GM18498 (cell line): Measurements from ENCODE around the gene ANGPTL4.

Experiments used
- ATAC-seq: cut with Tn5 transposase; IDR thresholded peaks from one replicate; pipeline ENCODE4 v1.9.1; 2021; ENCODE audit warnings: mild to moderate bottlenecking, moderate library complexity; ENCODE audit not compliant: unreplicated experiment

Gene ANGPTL4

DNA sequence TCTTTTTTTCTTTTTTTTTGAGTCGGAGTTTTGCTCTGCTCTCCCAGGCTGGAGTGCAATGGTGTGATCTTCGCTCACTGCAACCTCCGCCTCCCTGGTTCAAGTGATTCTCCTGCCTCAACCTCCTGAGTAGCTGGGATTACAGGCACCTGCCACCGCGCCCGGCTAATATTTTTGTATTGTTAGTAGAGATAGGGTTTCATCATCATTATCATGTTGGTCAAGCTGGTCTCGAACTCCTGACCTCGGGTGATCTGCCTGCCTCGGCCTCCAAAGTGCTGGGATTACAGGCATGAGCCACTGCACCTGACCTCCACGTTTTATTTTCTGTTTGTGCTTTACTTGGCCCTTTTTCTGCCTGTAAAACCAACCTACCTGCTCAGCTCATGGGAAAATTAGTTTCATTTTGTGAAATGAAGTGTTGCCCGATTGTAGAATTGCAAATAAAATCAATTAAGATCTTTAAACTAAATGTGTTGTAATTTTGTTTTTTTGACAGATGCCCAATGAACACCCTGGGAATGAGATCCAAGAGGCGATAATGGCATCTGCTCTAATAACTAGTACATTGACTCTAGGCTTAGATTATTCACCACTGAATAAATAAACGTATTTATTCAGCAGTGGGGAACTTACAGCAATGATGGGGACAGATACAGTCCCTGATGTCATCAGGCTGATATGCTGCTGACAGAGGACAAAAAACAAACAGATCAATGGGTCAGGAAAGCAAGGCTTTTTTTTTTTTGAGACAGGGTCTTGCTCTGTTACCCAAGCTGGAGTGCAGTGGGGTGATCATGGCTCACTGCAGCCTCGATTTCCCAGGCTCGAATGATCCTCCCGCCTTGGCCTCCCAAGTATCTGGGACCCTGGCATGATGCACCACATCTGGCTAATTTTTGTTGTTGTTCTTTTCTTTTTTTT lies 24.0 kb downstream of the ANGPTL4 start:
- ATAC-seq = no peak

DNA sequence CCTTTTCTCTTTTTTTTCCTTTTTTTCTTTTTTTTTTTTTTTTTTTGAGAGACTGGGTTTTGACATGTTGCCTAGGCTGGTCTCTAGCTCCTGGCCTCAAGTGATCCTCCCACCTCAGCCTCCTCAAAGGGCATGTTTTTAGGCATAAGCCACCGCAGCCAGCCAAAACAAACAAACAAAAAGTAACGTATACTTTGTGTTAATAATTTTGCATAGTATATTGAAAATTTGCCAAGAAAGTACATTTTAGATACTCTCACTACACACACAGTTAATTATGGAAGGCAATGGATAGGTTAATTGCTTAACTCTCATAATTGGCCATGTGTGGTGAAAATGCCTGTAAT lies 24.6 kb downstream of the ANGPTL4 start:
- ATAC-seq = no peak

DNA sequence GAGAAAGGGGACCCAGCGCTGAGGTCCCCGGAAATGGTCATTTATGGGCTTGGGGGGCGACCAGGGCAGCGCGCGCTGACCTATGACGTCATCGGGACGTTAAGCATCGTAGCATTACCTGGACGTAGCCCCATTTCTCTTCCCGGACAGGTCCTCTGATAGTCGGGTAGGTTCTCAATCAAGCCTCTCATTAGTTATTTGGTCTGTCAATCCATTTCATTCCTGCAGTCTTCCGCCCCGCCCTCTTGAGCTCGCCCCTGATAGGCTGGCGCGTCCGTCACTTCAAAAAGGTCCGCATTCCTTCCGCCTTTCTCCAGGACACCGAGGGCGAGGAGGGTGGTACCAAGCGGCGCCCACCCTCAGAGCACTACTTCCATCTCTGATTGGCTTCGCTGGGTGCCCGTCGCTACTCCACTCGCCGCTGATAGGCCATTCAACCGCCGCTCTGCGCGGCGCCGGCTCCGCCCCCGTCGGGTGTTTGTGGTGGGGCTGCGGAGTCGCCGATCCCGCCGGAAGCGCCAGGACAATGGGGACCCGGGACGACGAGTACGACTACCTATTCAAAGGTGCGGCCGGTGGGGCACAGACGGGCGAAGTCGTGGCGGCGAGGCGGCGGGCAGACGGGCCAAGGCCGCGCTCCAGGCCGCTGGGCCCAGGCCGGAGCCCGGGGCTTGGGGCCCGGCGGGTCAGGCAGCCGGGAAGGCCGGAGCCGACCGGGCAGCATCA lies 26.1 kb downstream of the ANGPTL4 start, which contains the start of gene RAB11B:
Gene RAB11B, plus strand, starts transcription at position 470 of the 726 bp plus-strand sequence. Its CDS starts 57 bp downstream, at position 527.
- ATAC-seq = peak; percentile 90

DNA sequence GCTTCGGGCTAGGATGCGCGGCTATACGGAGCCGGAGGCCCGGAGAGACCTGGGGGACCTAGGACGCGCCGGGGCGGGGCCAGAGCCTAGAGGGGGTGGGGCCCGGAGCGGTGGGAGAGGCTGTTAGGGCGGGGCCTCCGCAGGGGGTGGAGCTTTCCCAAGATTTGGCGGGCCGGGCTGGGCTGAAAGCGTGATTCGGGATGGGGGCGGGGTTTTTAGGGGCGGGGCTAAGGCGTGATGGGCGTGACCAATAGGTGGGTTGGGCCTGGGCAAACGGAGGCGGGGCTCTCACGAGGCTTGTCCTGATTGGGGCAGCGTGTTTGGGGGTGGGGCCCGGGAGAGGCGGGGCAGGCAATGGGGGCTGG lies 26.6 kb downstream of the ANGPTL4 start:
- ATAC-seq = peak; percentile 40

DNA sequence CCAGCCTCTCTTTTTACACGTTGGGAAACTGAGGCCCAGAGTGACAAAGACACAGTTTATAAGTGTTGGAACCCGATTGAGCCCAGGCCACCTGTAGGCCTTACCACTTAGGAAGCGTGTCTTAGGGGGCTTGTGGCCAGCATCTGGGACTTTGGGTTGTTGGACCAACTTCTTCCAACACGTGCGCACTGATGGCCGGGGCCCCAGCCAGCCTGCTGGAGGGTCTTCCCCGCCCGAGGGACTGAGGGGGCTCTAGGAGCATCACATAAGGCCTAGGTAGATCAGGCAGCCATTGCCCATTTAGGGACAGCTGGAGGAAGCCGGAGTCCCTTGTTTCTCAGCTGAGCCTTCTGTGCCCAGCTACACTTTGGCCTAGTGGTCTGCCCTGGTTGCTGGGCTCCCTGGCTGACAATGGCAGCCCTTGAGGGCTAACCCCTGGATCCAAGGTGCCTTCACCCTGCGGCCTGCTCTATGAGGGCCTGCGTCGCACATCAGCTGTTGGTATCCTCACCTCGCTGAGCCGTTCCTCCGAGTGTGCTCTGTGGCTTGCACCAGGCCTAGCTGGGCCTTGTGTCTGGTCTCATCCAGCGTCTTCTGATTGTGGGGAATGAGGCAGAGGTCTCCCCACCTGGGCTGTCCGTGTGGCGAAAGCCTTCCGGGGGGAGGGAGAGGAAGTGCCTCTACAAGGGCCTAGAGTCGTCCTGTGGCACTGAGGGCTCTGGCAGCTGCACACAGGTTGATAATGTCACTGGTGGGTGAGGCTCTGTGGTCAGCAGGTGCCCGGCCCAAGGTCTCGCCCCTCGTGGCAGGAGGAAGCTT lies 27.5 kb downstream of the ANGPTL4 start:
- ATAC-seq = no peak

DNA sequence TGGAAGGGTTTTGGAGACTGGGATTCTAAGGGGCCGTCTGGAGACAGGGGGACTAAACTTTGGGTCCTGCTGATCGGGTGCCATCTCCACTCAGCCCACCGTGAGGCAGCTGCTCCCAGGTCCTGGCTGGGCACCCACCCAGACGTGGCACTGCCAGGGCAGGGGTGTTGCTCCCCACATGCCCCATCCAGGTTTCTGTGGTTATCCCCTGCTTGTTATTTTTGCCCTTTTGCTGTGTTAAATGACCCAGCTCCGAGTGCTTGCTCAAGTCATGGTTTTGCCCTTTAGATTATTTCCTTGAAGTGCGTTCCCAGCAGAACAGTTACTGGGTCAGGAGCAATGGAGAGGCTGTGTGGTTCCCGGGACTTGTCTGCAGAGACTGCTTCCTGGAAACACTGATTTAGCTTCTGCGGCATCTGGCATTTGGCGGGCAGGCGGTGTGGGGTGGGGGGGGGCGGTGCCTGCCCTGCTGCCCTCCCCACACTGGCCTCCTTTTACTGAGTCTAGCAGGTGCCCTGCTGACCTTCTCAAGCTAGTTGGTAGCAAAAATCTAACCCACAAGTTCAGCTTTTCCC lies 28.1 kb downstream of the ANGPTL4 start:
- ATAC-seq = no peak

DNA sequence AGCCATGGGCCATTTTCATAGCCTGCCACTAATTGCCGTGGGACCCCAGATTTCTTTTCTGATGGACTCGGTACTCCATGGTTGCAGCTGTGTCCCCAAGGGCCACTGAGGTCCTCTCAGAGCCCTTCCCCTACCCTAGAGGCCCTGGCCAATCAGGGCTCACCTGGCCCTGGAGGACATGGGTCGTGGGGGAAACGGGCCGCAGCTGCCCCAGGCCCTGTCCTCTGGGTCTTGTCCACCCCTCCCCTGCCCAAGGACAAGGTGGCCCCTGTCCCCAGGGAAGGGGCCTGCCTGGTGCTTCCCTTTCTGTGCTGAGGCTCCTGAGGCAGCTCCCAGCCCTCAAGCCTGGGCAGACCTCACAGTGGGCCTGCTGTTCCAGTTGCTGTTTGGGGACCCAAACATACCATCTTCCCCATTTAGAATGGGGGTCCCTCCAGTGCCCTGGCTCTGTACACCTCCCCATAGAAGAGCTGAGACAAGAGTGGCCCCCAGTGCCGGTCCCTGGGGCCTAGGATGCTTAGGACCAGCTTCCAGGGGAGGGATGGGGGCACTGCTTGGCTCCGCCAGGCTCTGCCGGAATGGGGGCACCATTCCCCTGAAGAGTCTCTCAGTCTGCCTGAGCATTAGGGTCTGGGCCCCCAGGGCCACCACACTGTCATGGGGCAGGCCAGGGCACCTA lies 29.4 kb downstream of the ANGPTL4 start:
- no peak for ATAC-seq

DNA sequence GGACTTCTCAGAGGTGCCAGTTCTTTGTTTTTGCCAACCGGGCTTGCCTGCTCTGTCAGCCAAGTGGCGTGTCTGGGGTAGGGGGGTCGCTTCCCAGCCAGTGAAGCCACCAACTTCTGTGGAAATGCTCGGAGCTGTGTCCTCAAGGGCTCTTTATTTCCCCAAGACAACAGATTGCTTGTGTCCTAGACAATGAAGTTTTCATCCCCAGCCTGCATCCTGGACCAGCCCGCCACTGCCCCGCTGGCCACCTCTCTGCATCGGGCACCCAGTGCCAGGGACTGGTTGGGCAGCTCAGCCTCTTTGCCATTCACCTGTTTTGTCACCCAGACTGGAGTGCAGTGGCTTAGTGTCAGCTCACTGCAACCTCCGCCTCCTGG lies 29.9 kb downstream of the ANGPTL4 start:
- ATAC-seq = no peak

DNA sequence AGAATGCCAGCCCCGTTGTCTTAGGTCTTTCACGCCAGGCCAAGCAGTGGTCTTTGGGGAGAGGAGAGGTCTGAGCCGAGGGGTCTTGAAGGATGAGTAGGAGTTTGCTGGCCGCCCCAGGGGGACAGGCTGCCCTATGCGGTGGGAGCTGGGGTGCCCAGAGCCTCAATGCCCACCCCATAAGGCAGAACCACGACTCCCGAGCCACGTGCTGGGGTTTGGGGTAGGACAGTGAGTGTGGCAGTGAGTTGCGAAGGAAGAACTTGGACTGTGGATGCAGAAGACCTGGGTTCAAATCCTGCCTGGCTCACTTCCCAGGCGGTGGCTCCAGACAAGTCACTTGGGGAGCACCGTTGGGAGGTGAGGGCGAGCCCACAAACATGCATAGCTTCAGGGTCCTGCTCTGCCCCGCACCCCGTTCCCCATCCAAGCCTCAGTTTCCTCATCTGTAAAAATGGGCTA lies 31.7 kb downstream of the ANGPTL4 start:
- ATAC-seq = no peak

DNA sequence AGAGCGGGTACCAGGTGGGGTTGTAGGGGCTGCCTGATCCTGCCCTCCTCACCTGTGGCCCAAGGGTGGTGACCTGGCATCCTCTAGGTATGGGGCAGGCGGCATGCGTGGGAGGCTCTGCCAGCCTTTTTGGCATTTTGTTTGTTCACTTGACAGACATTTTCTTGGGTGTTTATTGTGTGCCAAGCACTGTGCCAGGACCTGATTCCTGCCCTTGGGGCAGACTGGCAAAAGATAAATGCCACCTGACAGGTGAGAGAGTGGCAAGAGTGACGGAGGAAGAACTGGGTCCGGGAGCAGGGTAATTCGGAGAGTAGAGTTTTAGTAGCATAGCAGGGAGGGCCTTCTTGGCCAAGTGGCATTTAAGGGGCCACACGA lies 32.2 kb downstream of the ANGPTL4 start:
- no peak for ATAC-seq

DNA sequence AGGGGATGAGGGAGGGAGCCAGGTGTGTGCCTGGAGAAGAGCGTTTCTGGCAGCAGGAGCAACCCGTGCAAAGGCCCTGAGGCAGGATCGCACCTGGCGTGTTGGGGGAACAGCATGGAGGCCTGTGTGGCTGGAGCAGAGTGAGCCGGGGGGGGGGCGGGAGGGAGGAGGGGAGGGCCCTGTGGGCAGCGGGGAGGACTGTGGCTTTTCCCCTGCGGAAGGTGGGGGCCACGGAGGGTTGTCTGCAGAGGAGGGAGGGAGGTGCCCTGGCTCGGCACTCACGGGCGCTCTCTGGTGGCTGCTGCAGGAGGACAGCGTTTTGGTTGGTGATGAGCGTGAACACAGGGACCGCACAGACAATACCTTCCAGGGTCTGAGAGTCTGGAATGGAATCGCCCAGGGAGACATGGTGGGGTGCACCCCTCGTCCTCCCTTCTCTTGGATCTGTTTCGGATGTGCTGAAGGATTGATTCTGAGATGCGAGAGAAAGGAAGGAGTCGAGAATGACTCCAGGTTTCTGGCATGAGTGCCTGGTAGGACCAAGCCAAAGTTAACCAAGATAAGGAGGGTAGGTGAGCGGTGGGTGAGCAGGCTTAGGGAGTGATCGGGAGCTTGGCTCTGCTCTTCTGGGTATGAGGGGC lies 32.7 kb downstream of the ANGPTL4 start:
- no peak for ATAC-seq

DNA sequence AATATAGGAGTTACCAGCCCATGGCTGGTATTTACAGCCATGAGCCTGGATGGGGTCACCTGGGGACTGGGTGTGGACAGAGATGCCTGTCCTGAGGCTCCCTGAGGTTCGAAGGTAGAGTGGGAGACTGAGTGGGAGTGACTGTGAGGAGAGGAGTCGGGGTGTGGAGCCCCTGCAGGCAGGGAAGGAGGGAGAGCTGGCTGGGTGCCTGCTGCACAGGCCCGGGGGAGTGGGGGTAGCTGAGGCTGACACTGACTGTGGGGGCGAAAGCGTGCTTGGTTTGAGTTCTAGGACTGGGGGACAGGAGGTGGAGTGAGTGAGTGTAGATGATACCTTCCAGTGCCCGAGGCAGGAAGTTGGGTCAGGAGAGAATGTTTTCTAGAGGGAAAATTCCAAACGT lies 33.3 kb downstream of the ANGPTL4 start:
- no peak for ATAC-seq

DNA sequence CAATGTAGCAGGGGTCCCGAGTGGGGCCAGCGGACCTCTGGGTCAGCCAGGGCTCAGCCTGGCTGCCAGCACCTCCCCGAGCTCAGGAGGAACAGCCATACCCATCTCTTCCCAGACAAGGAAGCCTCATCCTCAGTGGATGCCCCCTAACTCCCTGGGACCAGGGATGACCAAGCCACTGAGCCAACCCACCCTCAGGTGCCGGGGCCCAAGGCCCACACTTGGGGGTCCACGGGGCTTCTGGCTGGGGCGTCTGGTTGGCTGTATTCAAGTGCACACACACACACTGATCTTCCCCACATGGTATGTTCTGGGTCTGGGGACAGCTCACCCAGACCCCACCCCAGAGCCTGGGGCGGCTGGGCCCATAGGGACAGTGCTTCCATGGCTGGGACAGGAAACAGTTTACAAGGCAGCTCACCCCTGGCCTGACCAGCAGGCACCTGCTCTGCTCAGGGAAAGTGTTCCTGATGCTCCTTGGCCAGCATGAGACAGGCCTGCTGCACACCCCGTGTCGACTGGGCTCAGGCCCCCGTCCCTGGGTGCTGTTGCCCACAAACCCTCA lies 33.9 kb downstream of the ANGPTL4 start:
- ATAC-seq = no peak

DNA sequence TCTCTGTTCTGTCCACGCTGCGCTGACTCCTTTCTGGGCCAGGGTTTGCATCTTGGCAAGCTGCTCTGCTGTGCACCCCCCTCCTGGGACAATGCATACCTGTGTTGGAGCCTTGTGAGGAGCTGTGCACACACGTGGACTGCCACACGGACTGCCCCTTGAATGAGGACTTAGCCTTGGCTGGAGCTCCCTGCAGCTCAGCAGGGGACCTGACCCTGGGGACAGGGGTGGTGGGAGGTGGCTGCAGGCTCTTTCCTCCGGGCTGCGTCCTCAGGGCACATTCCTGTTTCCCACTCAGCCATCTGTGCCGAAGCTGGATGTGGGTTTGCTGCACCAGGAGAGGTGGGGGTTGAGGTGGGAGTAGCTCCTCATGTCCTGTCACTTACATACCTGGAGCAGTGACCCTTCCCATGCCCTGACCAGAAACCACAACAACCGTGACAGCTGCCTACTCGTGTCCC lies 34.4 kb downstream of the ANGPTL4 start:
- no peak for ATAC-seq

DNA sequence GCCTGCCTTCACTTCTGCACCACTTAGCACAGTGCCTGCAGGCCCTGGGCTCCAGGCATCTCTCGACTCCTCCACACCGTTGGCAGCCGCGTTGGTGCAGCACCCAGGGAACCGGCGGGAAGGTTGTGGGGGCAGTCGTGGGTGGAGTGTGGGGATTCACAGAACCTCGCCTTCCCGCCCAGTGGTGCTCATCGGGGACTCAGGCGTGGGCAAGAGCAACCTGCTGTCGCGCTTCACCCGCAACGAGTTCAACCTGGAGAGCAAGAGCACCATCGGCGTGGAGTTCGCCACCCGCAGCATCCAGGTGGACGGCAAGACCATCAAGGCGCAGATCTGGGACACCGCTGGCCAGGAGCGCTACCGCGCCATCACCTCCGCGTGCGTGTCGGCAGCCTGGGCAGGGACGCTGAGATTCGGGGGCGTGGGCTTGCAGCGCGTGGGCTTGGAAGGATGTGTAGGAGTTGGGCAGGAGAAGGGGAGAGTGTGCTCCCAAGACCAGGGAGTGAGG lies 35.8 kb downstream of the ANGPTL4 start:
- ATAC-seq = no peak

DNA sequence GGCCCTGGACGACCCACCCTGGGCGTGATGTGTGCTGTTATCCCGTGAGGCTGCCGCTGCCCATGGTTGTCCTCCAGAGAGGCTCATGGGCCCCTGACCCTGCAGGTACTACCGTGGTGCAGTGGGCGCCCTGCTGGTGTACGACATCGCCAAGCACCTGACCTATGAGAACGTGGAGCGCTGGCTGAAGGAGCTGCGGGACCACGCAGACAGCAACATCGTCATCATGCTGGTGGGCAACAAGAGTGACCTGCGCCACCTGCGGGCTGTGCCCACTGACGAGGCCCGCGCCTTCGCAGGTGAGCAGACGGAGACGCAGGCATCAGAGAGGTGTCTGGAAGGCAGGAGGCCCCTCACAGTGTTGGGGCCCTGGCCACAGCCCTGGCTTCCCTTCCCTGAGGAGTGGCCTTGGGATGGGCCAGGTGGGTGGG lies 38.0 kb downstream of the ANGPTL4 start:
- no peak for ATAC-seq

DNA sequence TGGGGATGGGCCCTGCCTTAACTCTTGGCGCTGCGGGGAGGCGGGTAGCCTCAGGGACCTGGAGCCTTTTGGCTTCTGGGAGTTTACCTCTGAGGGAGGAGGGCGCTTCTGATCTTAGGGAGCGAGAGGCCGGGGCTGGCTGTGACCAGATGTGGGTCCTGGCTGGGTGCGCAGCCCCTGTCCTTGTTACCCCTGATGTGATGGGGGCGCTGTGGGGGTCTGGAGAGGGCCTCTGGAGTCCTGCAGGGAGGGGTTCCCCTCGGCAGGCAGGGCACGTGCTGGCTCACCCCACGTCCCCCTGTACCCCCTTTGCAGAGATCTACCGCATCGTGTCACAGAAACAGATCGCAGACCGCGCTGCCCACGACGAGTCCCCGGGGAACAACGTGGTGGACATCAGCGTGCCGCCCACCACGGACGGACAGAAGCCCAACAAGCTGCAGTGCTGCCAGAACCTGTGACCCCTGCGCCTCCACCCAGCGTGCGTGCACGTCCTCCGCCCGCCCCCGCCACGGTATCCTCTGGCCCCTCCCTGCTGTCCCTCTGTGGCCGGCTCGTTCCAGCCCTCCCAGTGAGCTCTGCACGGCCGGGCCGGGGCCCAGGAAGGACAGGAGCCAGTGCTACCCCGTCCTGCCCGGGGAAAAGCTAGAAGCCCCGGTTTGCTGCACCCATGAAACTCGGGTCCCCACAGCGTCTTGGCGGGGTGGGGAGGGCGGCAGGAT lies 39.3 kb downstream of the ANGPTL4 start:
- no peak for ATAC-seq

DNA sequence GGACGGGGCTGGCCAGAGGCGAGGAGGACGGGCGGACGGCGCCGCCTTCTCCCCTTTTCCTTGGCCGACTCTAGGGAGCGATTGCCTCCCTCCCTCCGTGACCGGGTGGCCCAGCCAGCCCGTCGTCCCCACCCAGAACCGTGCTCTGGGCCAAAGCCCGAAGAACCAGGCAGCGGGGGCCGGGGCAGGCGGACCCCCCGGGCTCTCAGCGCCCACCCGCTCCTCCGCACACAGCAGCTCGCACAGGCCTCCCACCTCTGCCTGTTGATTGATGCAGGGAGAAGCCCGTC lies 39.8 kb downstream of the ANGPTL4 start:
- ATAC-seq = no peak
